ENCODE results near the gene TBK1.

The TBK1 gene

GRCh38 chr12:64412459-64412858 lies 39.5 kb upstream of the TBK1 start:
- TF ChIP-seq CTCF (conservative IDR thresholded peaks at IDR 0.05) = no peak
- H3K27ac ChIP-seq = 0 out of 2 replicates have a peak overlapping the region, but pooled peaks have one; percentile 10

DNA sequence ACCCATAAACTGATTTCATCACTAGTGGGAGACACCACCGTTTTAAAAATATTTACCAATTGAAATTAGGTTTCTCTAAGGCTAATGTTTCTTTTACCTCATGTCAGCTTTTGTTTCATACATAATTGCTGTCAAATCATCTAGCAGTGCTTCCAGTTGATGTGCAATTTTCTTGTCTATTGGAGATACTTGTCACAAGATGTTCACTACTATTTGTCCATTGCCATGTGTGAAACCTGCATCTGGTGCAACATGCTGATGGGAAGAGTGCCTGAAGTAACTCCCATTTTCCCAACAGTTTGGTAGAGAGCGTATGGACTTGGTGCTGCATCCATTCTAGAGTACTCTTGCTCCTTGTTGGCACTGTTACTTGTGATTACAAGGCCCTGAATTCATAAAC lies 38.0 kb upstream of the TBK1 start:
- TF ChIP-seq CTCF (conservative IDR thresholded peaks at IDR 0.05) = no peak
- H3K27ac ChIP-seq = peak overlapping the region; percentile 8; the same call in 1 of the 2 replicates

DNA sequence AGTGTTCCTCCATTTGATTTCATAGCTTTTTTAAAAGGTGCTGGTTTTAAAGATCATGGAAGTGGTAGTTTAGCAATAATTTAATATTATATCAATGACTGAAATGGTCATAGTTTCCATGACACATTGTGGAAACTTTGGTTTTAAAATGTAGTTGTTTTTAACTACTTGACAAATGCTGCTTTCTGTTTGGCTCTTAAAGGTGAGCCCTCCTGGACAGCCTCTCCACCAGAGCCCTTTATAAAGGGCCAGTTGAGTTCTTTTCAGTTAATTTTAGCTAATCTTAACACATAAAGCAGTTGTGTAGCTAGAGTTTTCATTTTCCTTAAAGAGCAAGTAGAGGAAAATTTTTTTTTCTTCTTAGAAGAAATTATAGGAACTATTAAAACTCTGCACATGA lies 33.7 kb upstream of the TBK1 start:
- TF ChIP-seq CTCF (conservative IDR thresholded peaks at IDR 0.05) = no peak
- peak overlapping the region; percentile 69; the same call in 1 of the 2 replicates for H3K27ac ChIP-seq

- H3K27ac ChIP-seq = peak overlapping the region; percentile 69
- TF ChIP-seq CTCF (conservative IDR thresholded peaks at IDR 0.05) = no peak
Observed at GRCh38 chr12:64419696-64420095, 32.2 kb upstream of the TBK1 start.

- no peak for TF ChIP-seq CTCF (conservative IDR thresholded peaks at IDR 0.05)
- peak overlapping the region; percentile 26 for H3K27ac ChIP-seq
Observed at GRCh38 chr12:64427988-64428387, 23.9 kb upstream of the TBK1 start.

DNA sequence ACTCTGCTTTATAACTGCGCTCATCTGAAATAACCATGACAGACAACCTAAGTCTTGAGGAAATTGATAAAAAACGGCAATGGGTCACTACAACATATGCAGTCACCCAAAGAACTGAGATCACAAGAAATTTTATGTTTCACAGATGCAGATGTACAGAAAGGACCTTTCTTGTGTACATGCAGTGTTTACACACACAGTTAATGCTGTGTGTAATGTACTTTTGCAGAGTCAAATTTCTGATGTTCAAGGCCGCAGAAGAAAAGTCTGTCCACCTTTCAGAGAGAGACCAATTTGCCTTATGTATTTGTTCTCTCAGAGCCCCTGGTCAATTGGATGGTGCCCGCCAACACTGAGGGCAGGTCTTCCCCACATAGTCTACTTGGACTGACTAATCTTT lies 23.0 kb upstream of the TBK1 start:
- no peak for TF ChIP-seq CTCF (conservative IDR thresholded peaks at IDR 0.05)
- peak overlapping the region; percentile 26 for H3K27ac ChIP-seq

DNA sequence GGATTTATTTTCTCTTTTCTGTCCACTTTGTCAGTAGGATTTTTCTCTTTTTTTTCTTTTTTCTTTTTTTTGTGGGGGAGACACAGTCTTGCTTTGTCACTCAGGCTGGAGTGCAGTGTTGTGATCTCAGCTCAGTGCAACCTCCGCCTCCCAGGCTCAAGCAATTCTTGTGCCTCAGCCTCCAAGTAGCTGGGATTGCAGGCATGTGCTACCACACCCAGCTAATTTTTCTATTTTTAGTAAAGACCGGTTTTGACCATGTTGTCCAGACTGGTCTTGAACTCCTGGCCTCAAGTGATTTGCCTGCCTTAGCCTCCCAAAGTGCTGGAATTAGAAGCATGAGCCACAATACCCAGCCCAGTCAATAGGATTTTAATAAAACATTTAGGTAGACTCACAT lies 21.0 kb upstream of the TBK1 start:
- TF ChIP-seq CTCF (conservative IDR thresholded peaks at IDR 0.05) = no peak
- H3K27ac ChIP-seq = no peak overlapping the region

- no peak overlapping the region for H3K27ac ChIP-seq
- TF ChIP-seq CTCF (conservative IDR thresholded peaks at IDR 0.05) = no peak
Observed at GRCh38 chr12:64431791-64432190, 20.1 kb upstream of the TBK1 start.
